HG02623 (cell line): ENCODE data around the gene CACNA1B.
"Not testable (repeated sequence)": the region's sequence is repeated elsewhere in the genome, so short reads cannot be mapped to it uniquely, and the experiment has no call there.

Experiments
- ATAC-seq: cut with Tn5 transposase; IDR thresholded peaks from one replicate; pipeline ENCODE4 v1.9.1; 2021; ENCODE audit warnings: moderate library complexity; ENCODE audit not compliant: unreplicated experiment

Gene CACNA1B

GRCh38 chr9:137865581-137866145 is 11.9 kb upstream of the CACNA1B start:
- no peak for ATAC-seq

GRCh38 chr9:137866226-137867141 is 11.1 kb upstream of the CACNA1B start:
- no peak for ATAC-seq

- no peak for ATAC-seq
Measured at GRCh38 chr9:137870432-137870831, 7.2 kb upstream of the CACNA1B start.

- no peak for ATAC-seq
Measured at GRCh38 chr9:137872296-137872695, 5.3 kb upstream of the CACNA1B start.

GRCh38 chr9:137873408-137873807 is 4.2 kb upstream of the CACNA1B start:
- ATAC-seq = no peak

- ATAC-seq = no peak
Measured at GRCh38 chr9:137873858-137874362, 3.7 kb upstream of the CACNA1B start.

- no peak for ATAC-seq
Measured at GRCh38 chr9:137875354-137875753, 2.2 kb upstream of the CACNA1B start.

- ATAC-seq = no peak
Measured at GRCh38 chr9:137875846-137876245, 1.7 kb upstream of the CACNA1B start.

GRCh38 chr9:137876269-137876668 is 1.3 kb upstream of the CACNA1B start:
- ATAC-seq = no peak

GRCh38 chr9:137876781-137877386 is 698 bp upstream of the CACNA1B start:
- no peak for ATAC-seq

GRCh38 chr9:137878146-137878941 is 762 bp downstream of the CACNA1B start:
- no peak for ATAC-seq

- no peak for ATAC-seq
Measured at GRCh38 chr9:137879052-137879451, 1.5 kb downstream of the CACNA1B start.

- ATAC-seq = no peak
Measured at GRCh38 chr9:137879566-137880150, 2.1 kb downstream of the CACNA1B start.

- no peak for ATAC-seq
Measured at GRCh38 chr9:137880160-137880975, 2.8 kb downstream of the CACNA1B start.

GRCh38 chr9:137880976-137881530 is 3.5 kb downstream of the CACNA1B start:
- no peak for ATAC-seq

- no peak for ATAC-seq
Measured at GRCh38 chr9:137881591-137882505, 4.3 kb downstream of the CACNA1B start.

GRCh38 chr9:137882506-137882821 is 4.9 kb downstream of the CACNA1B start:
- no peak for ATAC-seq

GRCh38 chr9:137883977-137884376 is 6.4 kb downstream of the CACNA1B start:
- ATAC-seq = not testable (repeated sequence)

- ATAC-seq = not testable (repeated sequence)
Measured at GRCh38 chr9:137884547-137884946, 7.0 kb downstream of the CACNA1B start.
